K562 (cell line): ENCODE measurements around the gene KCNJ11. TPM values are rescaled to one million over a fixed set of nuclear protein-coding genes. Genes with fewer than 3 reads are reported as not detected.

Experiments used
- ASH1L ChIP-seq: fragments of 450-650 bp; IDR thresholded peaks from 2 replicates; pipeline ENCODE4 v1.6.1; 2018; ENCODE audit warnings: borderline replicate concordance, mild to moderate bottlenecking, low read depth; ENCODE audit not compliant: partially characterized antibody
- CCAR2 ChIP-seq: fragments of 200-400 bp; formaldehyde crosslinking; IDR thresholded peaks from 2 replicates; pipeline ENCODE4 v1.6.1; 2017; ENCODE audit warnings: mild to moderate bottlenecking, low read depth, low read length
- CCNT2 ChIP-seq: IDR thresholded peaks from 2 replicates; pipeline ENCODE4 v1.6.1; 2011; ENCODE audit warnings: borderline replicate concordance, low read depth, mild to moderate bottlenecking, moderate library complexity, mixed read lengths, low read length; ENCODE audit not compliant: insufficient read length; ENCODE audit errors: extremely low read depth
- MAZ ChIP-seq, 2 experiments: fragments of 450-650 bp in 1 of 2; sonication (generic) in 1 of 2; formaldehyde crosslinking; IDR thresholded peaks in 1 of 2; conservative IDR thresholded peaks in 1 of 2; 2 replicates each; pipeline versions ENCODE4 v1.4.0 to v1.5.0; 2020; ENCODE audit warnings: mild to moderate bottlenecking in 1 of 2, missing genetic modification reagents in 1 of 2
- NFYB ChIP-seq: IDR thresholded peaks from 2 replicates; pipeline ENCODE4 v1.6.1; 2011; ENCODE audit warnings: mild to moderate bottlenecking, moderate library complexity; ENCODE audit not compliant: insufficient read length; ENCODE audit errors: extremely low read depth
- NONO ChIP-seq, 2 experiments: fragments of 200-400 bp in 1 of 2; fragments of 450-650 bp in 1 of 2; formaldehyde crosslinking in 1 of 2; IDR thresholded peaks; 2 replicates each; pipeline ENCODE4 v1.6.1; 2017; ENCODE audit warnings: low read depth in 2 of 2, mild to moderate bottlenecking in 2 of 2, moderate library complexity in 2 of 2, low read length in 1 of 2
- PCBP2 ChIP-seq: fragments of 200-400 bp; formaldehyde crosslinking; IDR thresholded peaks from 2 replicates; pipeline ENCODE4 v1.6.1; 2018; ENCODE audit warnings: low read length, low read depth, mild to moderate bottlenecking, moderate library complexity; ENCODE audit not compliant: poor library complexity, severe bottlenecking
- POLR2G ChIP-seq: fragments of 200-400 bp; formaldehyde crosslinking; IDR thresholded peaks from 2 replicates; pipeline ENCODE4 v1.6.1; 2017; ENCODE audit warnings: low read depth, mild to moderate bottlenecking, antibody characterized with exemption, low read length, moderate library complexity
- PRMT5 ChIP-seq: sonication (generic); formaldehyde crosslinking; IDR thresholded peaks from 2 replicates; pipeline ENCODE4 v1.5.0; 2020; ENCODE audit warnings: missing genetic modification reagents
- RB1 ChIP-seq: fragments of 450-650 bp; IDR thresholded peaks from 2 replicates; pipeline ENCODE4 v1.6.1; 2017; ENCODE audit warnings: low read depth, mild to moderate bottlenecking
- SMAD2 ChIP-seq: fragments of 150-350 bp; IDR thresholded peaks from 2 replicates; pipeline ENCODE4 v1.6.1; 2014; ENCODE audit warnings: low read depth, mild to moderate bottlenecking, low read length
- SMAD3 ChIP-seq: fragments of 450-650 bp; formaldehyde crosslinking; conservative IDR thresholded peaks from 2 replicates; pipeline ENCODE4 v1.4.0; 2020; ENCODE audit warnings: mild to moderate bottlenecking
- SMC3 ChIP-seq: conservative IDR thresholded peaks from 2 replicates; pipeline ENCODE4 v1.6.1; 2011; ENCODE audit warnings: low read depth, low read length, improper control_type of control experiment; ENCODE audit not compliant: insufficient read depth
- SOX6 ChIP-seq: fragments of 450-650 bp; IDR thresholded peaks from 2 replicates; pipeline ENCODE4 v1.6.1; 2014; ENCODE audit warnings: mild to moderate bottlenecking
- SRF ChIP-seq, 2 experiments: fragments of 250-450, 450-650 bp in 1 of 2; sonication (Bioruptor Pico) in 1 of 2; sonication (generic) in 1 of 2; formaldehyde crosslinking; IDR thresholded peaks; 2 replicates each; pipeline versions ENCODE4 v1.5.0 to v1.5.1; 2020 to 2022; ENCODE audit warnings: mild to moderate bottlenecking in 1 of 2, missing genetic modification reagents in 1 of 2
- TFAP4 ChIP-seq: sonication (generic); formaldehyde crosslinking; IDR thresholded peaks from 2 replicates; pipeline ENCODE4 v1.8.0; 2022; ENCODE audit warnings: missing genetic modification reagents, mild to moderate bottlenecking, moderate library complexity, borderline replicate concordance
- VEZF1 ChIP-seq: fragments of 200-800 bp; sonication (Bioruptor generic); IDR thresholded peaks from 2 replicates; pipeline ENCODE4 v1.6.1; 2017; ENCODE audit warnings: missing genetic modification characterization, missing compliant biosample characterization
- ZBTB43 ChIP-seq: sonication (generic); formaldehyde crosslinking; IDR thresholded peaks from 2 replicates; pipeline ENCODE4 v1.8.0; 2023; ENCODE audit warnings: mild to moderate bottlenecking, missing genetic modification reagents
- ZNF282 ChIP-seq: sonication (generic); formaldehyde crosslinking; IDR thresholded peaks from 2 replicates; pipeline ENCODE4 v1.8.1; 2023; ENCODE audit warnings: missing genetic modification reagents
- ZNF41 ChIP-seq: fragments of 250-450 bp; sonication (Bioruptor Pico); conservative IDR thresholded peaks from 2 replicates; pipeline ENCODE4 v1.4.0; 2020; ENCODE audit warnings: mild to moderate bottlenecking
- ZNF740 ChIP-seq, 3 experiments: fragments of 200-800 bp in 1 of 3; sonication (Bioruptor generic) in 1 of 3; sonication (generic) in 1 of 3; formaldehyde crosslinking in 1 of 3; IDR thresholded peaks; 2 replicates each; pipeline versions ENCODE4 v1.6.1 to v1.8.0; 2016 to 2022; ENCODE audit warnings: mild to moderate bottlenecking in 2 of 3, missing compliant biosample characterization in 2 of 3, missing genetic modification characterization in 2 of 3, missing genetic modification reagents in 1 of 3
- polyA plus RNA-seq, 8 experiments: library from polyadenylated mRNA; depleted of rRNA in 4 of 8; stranded (reverse) in 5 of 8; unstranded in 3 of 8; fragments of >200 nt; fragmentation: Nextera tagmentation in 2 of 8; fragmentation: Illumina TruSeq in 1 of 8; extraction: Ambion mirVana in 2 of 8; extraction: Trizol in 1 of 8; gene quantifications; 2 replicates each; pipeline versions ENCODE4 v1.2.1 to v1.2.3, GENCODE V29; 2011 to 2014; ENCODE audit warnings: inconsistent platforms in 1 of 8, missing spikeins in 1 of 8
- total RNA-seq, 7 experiments: library from RNA; depleted of rRNA in 6 of 7; stranded (reverse); fragments of >200 nt in 6 of 7; fragmentation: Illumina TruSeq in 2 of 7; extraction: Trizol in 2 of 7; gene quantifications; 2 replicates each; pipeline versions ENCODE4 v1.2.1 to v1.2.3, GENCODE V29; 2011 to 2021; ENCODE audit warnings: low replicate concordance in 1 of 7

The KCNJ11 gene
- total and polyA plus RNA-seq, 9 of the 15 experiments (the other 6 are each of a cell fraction or from before 2014, with no cell fraction given) = 0.54 to 3.7 (median 0.86) TPM; not detected in 2

DNA sequence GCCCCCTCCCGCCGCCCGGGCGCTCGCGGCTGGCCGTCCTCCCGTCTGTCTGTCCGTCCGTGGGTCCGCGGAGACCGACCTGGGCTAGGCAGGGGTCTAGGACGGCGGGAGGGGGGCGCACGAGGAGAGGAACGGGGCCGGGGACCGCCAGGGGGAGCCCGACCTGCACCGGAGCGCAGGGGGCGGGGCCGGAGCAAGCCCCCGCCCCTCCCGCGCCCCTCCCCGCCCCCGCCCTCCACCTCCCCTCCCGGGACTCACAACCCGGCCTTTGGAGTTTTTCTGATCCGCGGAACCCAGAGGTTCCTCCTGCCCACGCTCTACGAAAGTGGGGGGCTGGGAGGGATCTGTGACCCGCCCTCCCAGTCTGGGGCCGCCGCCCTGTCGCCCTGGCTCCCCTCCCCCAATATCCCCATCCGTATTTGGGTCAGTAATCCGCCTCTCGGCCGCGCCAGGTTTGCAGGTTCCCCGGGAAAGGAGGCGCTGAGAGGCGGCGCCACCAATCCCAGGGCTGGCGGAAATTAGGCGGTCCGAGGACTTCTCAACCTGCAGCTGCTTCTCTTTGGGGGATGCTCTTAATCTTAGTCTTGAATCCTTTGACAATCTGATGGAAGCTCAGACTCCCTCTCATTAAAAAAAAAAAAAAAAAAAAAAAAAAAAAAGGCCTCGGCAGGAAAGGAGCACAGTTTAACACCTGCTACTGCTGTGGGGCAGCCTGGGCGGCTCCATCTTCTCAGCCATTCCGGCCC lies 925 bp upstream of the KCNJ11 start (continued):
- no peak for TF ChIP-seq ZBTB43 (CRISPR knock-in tag)
- peak; percentile 20 for TF ChIP-seq CCNT2
- 0 out of 2 replicates have a peak, but pooled peaks have one; percentile 20 for TF ChIP-seq SMC3
- peak; percentile 89 to 91 for TF ChIP-seq MAZ (CRISPR knock-in tag; conservative IDR thresholded peaks at IDR 0.05 in 1 of 2, IDR thresholded peaks at IDR 0.05 in 1 of 2)
- TF ChIP-seq SMAD3 (CRISPR knock-in tag) = no peak
- TF ChIP-seq ZNF41 (CRISPR knock-in tag) = no peak
- TF ChIP-seq NONO (IDR thresholded peaks at IDR 0.05; ENCODE audit: low read depth in 2 of 2, low read length in 1 of 2) = peak in 1 of 2 experiments; percentile 70; a peak in 1 of 4 replicates
- TF ChIP-seq PCBP2 = no peak
- TF ChIP-seq RB1 = peak; percentile 46; the same call in 1 of the 2 replicates
- no peak for TF ChIP-seq NFYB
- TF ChIP-seq ZNF282 (CRISPR knock-in tag) = no peak
- no peak for TF ChIP-seq SMAD2
- TF ChIP-seq TFAP4 (CRISPR knock-in tag) = peak; percentile 24; the same call in 1 of the 2 replicates
- no peak for TF ChIP-seq PRMT5 (CRISPR knock-in tag)
- TF ChIP-seq SOX6 = no peak
- TF ChIP-seq ZNF740 (CRISPR knock-in tag; IDR thresholded peaks at IDR 0.05) = 0 out of 2 replicates have a peak, but pooled peaks have one; percentile 44
- no peak for TF ChIP-seq ZNF740 (tag; IDR thresholded peaks at IDR 0.05)
- no peak for TF ChIP-seq ASH1L
- TF ChIP-seq POLR2G = 0 out of 2 replicates have a peak, but pooled peaks have one; percentile 12
- TF ChIP-seq SRF (CRISPR knock-in tag; IDR thresholded peaks at IDR 0.05) = no peak
- TF ChIP-seq CCAR2 = no peak
- TF ChIP-seq VEZF1 (CRISPR knock-in tag) = peak; percentile 98
